NCI-H128 (cell line): ENCODE results near the gene LRRC47.

Experiments used
- DNase-seq: peaks from one replicate; lab custom pipeline; 2025; ENCODE audit not compliant: unreplicated experiment; lab: John Stamatoyannopoulos, UW

LRRC47 gene

DNA sequence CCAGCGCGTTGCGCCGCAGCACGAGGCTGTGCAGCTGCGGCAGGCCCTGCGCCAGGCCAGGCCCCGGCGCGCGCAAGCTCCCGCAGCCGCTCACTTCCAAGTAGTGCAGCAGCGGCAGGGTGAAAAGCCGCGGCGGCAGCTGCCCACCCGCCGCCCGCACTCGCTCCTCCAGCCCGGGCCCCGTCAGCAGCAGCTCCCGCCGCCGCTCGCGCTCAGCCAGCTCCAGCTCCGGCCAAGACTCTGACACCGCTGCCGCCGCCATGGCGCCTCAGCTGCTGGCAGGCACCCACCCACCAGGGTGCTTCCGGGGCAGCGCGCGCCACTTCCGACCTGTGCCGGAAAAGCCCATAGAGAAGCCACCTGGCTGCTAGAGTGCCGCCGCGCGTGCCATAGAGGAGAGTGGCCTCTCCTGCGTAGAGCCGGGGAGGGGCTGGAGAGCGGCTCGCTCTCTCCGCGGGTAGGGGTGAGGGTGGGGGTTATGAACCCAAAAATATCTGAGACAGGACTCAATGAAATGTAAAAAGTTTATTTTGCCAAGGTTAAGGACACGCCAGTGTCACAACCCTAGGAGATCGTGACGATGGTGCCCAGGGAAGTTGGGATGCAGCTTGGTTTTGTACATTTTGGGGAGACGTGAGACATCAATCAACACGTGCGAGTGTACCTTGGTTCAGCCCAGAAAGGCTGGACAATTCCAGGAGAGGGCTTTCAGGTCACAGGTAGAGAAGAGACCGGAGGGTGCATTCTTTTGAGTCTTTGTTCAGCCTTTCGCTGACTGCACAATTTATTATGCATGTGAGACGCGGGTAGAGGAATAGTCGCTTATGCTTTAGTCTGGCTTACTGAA, at the start of gene LRRC47:
TSS of gene LRRC47 (minus strand) at position 284 of the 847 bp plus-strand sequence. CDS start at position 262, 22 bp downstream.
- DNase-seq, result peak; percentile 90

DNA sequence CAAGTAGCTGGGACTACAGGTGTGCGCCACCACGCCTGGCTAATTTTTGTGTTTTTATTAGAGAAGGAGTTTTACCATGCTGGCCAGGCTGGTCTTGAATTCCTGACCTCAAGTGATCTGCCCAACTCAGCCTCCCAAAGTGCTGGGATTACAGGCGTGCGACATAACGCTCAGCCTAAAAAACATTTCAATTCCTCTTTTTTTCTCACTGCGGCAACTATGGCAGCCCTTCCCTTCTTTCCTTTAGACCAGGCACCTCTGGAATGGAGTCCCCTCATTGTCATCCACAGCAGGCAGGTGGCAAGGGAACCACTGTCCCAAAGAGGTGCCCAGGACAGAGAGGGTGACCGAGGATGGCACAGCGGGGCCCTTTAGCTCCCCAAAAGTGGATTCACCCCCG, 46.6 kb upstream of the LRRC47 start:
- no peak for DNase-seq

DNA sequence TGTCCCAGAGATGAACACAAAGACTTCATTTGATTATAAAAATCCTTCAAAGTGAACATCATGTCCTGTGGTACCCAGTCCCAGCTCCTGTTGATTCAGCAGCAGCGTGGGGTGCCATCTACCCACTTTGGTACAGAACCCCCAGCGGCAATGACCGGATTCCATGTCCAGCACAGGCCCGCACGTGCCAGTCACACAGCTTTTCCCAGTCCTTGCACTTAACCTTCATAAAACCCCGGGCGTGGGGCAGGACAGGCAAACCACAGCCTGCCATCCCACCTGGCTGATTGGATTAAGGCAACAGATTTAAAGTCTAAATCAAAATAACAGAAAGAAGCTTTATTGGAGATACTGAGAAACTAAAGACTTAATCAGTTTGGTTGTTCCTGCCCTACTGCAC, 45.2 kb upstream of the LRRC47 start:
- DNase-seq, result no peak

DNA sequence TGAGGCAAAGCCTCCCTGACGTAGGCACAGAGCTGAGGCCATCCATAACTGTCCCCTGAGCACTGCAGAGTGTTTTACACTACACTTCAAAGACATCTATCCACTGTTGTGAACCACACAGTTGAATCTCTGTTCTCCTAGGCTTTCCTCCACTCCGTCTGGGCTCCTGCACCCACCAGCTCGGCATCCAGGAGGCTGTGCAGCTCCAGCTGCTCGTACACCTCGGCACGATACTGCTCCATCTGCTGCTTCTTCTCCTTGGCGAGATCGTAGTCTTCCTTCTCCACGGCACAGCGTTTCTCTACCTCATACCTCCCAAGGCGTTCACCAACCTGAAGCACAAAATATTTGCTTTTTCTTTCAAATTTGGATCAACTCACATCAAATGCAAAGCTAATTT, 42.5 kb upstream of the LRRC47 start:
- no peak for DNase-seq

DNA sequence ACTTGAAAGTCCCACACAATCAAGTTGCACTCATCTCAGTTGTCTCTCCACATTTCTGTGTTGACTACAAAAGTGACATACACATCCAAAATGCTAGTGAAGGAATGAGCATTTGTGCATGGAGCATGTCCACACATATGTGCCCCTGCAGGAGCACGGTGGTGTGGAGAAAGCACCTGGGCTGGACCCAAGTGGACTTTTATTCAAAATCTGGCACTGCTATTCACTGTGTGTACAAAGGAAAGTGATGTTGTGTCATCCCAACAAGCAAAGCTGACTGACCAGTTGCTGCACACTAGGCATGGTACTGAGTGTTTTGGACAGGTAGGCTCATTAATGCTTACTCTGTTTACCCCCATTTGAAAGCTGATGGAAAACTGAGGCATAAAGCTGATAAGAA, 41.4 kb upstream of the LRRC47 start:
- DNase-seq, result no peak

DNA sequence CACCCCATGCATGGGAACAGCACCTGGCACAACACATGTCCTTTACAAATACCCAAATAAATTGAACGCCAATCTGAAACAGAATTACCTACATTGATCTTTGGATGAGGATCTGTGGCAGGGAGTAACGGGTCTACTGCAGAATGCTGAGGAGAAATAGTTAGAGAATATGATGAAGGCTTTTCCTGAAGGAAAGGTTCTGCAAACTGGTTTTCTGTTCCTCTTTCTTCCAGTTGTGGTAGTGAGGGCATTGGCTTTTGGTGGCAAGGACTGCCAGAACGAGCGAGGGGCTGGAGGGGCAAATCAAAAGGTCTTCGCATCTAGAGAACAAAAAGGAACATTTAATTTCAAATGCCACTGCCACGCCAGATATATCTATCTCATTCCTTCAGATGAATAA, 40.9 kb upstream of the LRRC47 start:
- DNase-seq, result no peak

DNA sequence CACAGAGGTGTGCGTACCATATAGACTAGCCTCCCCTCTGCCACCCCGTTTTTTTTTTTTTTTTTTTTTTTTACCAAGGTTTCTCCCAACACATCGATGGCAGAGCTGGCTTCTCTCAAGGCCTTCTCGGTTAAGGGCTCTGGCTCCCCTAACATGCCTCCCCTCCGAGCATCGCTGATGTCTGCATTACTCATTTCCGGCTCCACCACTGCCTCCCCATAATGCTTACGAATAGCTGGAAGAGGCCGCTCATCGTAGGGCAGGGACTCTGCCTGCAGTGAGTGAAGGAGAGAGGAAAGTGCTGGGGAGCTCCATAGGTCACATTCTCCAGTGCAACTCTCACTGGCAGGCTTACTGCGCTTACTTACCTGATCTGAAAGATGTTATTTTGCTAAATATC, 40.1 kb upstream of the LRRC47 start:
- no peak for DNase-seq

DNA sequence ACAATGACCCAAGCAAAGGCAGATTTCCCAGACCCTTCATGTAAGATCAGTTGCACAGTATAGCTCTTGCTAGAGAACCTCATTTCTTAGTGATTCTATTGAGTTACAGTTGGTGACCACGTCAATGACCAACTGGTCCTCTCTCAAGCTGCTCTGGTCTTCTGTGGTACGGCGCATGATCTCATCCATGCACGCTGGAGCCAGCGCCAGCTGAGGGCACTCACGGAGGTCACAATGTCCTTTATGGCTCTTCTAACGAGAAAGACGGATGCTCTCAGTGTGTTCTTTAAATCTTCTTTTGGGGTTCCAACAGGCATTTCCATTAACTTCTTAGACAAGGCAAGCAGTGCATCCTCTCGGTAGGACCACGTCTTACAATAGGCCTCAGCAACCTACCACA, 38.4 kb upstream of the LRRC47 start:
- DNase-seq, result no peak

DNA sequence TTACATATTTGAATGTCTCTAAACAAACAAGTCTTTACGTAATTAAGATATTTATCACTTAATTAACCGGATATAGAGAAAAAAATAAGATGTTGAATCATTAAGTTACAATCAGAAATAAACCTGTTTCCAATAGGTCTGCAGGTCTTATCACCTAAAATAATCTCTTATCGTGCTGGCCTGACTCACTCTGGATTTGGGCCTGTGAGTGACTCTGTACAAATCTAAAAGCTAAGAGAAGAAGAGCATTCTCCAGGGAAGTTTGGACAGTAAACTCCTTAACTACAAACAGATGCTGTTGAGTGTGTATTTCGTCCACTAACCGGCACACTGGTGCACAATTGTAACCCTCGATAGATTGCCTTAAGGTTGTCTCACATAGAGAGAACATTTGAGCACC, 35.4 kb upstream of the LRRC47 start:
- no peak for DNase-seq

DNA sequence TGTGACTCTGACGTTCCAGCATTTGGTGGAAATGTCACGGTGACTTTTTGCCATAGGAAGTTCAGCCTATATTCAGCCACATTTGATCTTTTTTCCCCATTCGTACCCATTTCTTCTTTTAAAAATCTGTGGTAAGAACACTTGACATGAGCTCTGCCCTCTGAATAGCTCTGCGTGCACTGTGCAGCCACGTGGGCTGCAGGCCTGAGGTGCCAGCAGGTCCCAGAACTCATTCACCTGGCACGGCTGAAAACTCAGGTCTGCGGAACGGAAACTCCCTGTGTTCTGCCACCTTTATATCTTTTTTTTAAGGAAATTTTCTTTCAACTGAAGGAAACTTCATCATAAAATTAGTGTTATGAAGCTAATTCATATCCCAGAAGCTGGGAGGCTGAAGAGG, 32.1 kb upstream of the LRRC47 start:
- DNase-seq, result no peak

DNA sequence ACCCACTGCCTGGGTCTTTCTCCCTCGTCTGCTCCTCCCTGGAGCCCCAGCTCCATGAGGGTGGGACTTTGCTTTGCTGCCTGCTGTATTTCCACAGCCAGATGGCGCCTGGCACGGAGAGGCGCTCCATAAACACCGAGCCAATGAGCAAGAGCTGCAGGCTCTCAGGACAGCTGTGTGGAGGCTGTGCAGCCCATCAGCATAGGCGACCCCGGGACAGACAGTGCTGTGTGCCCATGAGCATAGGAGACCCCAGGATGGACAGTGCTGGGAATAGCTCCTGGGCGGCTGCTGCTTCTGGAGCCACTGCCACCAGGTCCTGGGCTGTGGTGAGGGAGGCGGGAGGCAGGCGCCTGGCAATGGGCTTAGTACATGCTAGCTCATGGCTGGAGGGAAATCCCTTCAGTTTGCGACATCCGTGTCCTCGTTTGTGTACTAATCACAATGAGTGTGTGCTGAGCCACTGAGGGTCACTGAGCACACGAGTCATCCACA, 31.6 kb upstream of the LRRC47 start:
- DNase-seq, result no peak

DNA sequence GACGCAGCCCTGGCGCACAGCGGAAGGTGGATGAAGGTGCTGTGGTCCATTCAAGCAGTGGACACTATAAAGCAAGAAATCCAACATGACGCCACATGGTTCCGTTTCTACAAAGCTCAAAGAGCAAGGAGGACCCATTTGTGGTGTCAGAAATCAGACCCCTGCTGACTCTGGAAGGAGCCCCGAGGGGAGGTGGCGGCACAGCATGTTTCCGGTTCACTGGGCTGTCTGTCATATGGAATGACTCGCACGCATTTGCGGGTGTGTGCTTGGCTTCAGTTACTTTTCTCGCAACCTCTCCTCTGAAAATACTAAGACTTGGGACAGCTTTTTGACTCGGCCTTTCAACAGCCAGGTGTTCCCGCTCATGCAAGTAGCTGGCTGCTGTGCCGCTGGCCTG, 29.1 kb upstream of the LRRC47 start:
- DNase-seq, result no peak

DNA sequence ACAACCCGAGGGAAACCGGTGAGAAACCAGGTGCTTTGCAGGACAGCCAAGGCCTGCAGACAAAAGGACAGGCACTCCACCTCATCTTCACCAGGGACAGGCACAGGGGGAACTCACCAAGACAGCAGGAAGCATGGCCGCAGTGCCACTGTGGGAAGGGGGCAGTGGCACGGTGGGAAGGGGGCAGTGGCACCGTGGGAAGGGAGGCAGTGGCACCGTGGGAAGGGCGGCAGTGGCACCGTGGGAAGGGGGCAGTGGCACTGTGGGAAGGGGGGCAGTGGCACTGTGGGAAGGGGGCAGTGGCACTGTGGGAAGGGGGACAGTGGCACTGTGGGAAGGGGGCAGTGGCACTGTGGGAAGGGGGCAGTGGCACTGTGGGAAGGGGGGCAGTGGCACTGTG, 28.4 kb upstream of the LRRC47 start:
- DNase-seq, result no peak

DNA sequence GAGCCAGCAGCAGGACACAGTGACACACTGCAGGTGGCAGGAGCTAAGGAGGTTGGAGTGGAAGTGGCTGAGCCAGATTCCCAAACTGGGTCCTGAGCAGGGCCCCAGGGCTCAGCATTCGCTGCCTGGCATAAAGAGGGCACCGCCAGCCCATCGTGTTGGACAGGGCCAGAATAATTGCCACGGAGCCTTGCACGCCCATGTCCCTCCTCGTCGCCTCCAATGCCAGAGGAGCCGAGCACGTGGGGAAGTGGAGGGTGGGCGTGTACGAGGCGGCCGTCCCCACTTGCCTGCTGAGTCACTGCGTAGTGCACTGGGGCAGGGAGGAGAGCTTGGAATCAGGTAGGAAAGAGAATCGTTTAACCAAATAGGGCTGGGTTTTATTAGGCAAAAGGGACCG, 26.1 kb upstream of the LRRC47 start:
- DNase-seq, result no peak

DNA sequence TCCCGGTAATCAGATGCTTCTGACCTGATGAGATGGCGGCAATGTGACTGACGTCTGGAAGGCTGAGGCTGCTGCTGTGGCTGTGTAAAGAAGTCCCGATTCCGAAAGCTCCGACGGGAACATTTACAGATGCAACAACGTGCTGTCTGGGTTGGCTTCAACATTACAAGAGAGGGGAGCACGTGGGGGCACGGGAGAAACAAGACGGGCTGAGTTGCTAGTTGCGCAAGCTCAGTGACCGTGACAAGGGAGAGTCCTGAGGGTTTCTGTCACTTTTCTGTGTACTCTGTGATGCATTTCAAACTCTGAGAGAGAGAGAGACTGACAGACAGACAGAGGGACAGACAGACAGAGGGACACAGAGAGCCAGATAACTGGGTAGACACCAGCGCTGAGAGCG, 25.6 kb upstream of the LRRC47 start:
- no peak for DNase-seq

DNA sequence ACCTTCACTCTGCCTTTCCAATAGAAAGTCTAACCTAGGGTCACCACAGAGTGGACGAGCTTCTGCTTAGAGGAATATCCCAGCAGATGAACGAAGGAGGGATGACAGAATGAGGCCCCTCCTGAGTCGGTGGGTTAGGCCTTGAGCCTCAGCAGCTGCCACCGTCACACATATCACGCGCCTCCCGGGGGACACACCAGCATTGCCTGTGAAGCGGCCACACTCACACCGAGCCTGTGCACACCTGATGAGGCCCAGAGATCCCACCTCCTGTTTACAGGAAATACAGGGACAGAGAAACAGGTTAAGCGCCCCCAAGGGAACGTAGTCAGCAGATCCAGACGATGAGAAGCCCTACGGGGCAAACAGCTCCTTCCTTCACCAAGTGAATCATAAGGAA, 25.1 kb upstream of the LRRC47 start:
- no peak for DNase-seq

DNA sequence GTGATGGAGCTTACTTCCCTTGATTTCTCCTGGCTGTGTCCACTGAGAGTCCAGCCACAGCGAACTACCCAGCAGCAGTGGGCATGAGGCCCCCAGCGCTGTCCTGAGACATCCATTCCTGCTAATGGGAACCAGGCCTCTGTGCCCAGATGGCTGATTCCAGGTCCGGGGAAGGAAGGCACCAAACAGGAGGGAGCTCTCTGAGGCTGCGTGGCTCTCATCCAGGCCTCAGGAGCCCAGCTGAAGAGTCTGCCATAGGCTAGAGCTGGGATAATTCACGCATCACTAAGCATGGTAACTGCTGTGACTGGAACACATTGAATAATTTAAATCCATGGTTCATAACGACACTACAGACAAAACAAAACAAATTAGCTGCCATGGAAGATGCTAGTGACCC, 24.7 kb upstream of the LRRC47 start:
- DNase-seq, result no peak

DNA sequence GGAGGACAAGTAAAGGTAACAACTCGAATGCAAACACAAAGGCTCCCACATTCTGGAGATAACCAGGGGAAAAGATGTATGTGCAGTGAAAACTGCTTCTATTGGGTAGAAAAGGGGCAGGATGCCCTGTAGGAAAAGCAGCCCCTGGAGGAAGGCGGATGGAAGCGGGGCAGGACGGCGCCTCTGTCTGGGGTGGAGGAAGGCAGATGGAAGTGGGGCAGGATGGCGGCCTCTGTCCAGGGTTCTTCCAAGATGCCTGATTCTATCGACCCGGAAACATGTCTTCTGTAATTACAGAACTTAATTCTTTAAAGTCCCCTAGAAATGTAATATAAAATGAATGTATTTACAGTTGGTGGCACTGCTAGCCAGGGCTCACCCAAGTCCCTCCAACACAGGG, 24.0 kb upstream of the LRRC47 start:
- DNase-seq, result no peak

DNA sequence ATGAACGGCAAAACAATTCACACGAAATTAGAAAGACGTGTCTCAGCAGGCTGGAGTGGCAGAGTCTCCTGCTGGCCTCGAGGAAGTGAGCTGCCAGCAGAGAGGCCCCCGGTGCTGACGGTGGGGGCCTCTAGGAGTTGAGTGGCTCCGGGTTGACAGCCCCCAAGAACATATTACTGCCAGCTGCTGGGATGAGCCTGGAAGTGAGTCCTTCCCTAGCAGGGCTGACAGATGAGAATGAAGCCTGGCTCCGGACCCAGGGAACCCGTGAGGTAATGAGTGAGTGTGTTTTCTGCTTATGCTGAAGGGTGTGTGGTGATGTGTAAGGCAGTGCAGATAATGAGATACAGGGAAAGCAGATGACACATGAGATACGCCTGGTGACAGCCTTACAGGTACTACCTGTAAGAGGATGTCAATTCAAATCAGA, 23.5 kb upstream of the LRRC47 start:
- DNase-seq, result no peak

DNA sequence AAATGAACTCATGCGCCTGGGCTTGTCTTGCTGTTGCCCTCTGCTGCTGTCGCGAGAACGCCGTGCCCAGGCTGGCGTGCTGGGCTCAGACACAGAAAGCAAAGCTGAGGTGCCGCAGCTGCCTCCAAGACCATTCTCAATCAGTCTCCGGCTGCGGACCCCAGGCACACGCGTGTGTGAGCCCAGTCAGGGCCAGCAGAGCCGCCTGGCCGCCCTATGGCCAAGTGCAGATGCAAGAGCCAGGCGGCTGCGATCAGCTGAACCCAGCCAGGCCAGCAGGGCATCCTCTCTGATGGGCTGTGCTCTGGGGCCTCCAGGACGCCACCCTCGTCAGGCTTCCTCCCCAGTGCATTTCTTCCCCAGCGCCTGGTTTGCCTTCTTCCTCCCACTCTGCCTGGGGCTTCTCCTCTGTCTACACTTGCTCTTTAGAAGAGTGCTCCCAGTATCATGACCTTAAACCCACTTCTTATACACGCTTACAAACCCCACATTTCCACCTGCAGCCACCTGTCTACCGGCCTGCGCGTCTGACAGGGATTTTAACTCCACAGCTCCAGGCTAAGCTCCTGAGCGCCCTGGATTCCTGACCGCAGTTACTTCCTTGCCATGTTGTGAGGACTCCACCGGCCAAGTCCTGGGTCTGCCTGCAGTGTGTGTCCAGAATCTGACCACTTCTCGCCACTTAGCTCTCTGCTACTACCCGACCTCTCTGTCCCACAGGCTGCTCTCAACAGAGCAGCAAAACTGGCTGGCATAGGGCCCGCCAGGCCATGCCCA, 21.7 kb upstream of the LRRC47 start:
- DNase-seq, result no peak

DNA sequence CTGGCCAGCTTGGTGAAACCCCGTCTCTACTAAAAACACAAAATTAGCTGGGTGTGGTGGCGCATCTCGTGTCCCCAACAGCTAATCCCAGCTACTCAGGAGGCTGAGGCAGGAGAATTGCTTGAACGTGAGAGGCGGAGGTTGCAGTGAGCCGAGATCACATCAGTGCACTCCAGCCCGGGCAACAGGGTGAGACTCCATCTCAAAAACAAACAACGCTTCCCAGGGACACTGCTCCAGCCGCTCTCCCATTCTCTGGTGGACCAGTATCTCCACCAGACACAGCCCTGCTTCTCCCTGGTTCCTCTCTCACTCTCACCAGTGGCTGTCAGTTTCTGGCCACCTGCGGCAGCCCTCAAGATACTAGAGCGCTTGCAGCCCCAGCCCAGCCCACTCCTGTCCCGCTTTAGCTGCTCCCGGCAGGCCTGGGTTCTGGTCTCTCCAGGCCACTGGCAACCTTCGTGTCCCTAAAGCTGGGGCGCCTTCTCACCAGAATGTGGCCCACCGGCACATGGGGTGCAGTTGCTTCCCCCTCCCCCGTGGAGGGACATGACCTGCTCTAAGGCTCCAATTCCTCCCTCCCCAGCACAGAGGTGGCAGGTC, 20.9 kb upstream of the LRRC47 start:
- no peak for DNase-seq
